Testis (tissue), 2 donors: ENCODE results near the gene FKBP2.

Experiments
- CTCF ChIP-seq, 3 experiments: fragments of 450-650 bp in 2 of 3; fragments of 200-600 bp in 1 of 3; sonication (generic) in 1 of 3; IDR thresholded peaks; one replicate each; pipeline ENCODE4 v1.5.1; 2016 to 2019; ENCODE audit warnings: antibody characterized with exemption in 3 of 3, mild to moderate bottlenecking in 2 of 3, moderate library complexity in 1 of 3
- POLR2A ChIP-seq: fragments of 450-650 bp; IDR thresholded peaks from one replicate; pipeline ENCODE4 v1.6.1; 2017; ENCODE audit warnings: antibody characterized with exemption, mild to moderate bottlenecking, moderate library complexity

DNA sequence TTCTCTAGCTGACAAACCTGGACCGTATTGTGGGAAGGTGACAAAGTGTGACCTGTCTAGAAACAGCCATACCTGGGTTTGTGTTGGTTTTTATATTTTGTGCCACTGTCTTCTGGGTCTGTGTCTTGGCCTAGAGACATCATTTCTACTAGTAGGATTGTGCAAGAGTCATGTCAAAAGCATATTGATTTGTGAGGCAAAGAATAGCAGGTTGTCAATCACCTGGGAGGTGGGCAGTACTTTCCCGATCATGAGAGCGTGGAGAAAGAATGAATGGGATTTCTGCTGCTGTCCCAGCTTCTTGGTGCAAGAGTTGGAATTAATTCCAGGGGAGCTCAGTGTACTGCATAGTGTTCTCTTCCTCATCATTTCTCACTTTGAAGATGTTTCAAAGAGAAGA is 39.4 kb upstream of the FKBP2 start:
- no peak for TF ChIP-seq CTCF (IDR thresholded peaks at IDR 0.05)
- no peak for TF ChIP-seq POLR2A
